ENCODE results near the gene TXNL4B. TPM values are rescaled to one million over a fixed set of nuclear protein-coding genes. Genes with fewer than 3 reads are reported as not detected.

The TXNL4B gene
- total and polyA plus RNA-seq, 2 donors (not counting 1 experiment from before 2014, with no cell fraction given), result 9.9 to 16.1 TPM

GRCh38 chr16:72132726-72133125, 39.3 kb upstream of the TXNL4B start:
- Histone ChIP-seq H3K9me3 (ENCODE audit: control extremely low read depth in 1 of 3, control insufficient read depth in 2 of 3, insufficient read depth in 1 of 3, low read length in 2 of 3) (no peaks in the 10 kb centered on the region), H2AFZ (ENCODE audit: insufficient read depth, low read depth, low read length, poor library complexity, severe bottlenecking) (no peak overlapping the region), H3K27ac (ENCODE audit: low read length in 2 of 2) (no peak overlapping the region), H3K36me3 (replicated peaks in 1 of 2; ENCODE audit: control extremely low read depth in 1 of 2, control insufficient read depth in 1 of 2, extremely low read depth in 1 of 2, insufficient read depth in 2 of 2, low read length in 1 of 2) (no peaks in the 10 kb centered on the region), H3K4me3 (ENCODE audit: control extremely low read depth in 1 of 5, extremely low read depth in 1 of 5, insufficient read depth in 1 of 5, low read depth in 2 of 5, low read length in 4 of 5) (no peak overlapping the region), H4K20me1 (ENCODE audit: control insufficient read depth, insufficient read depth, low read length, poor library complexity, severe bottlenecking) (no peaks in the 10 kb centered on the region), H3K9ac (ENCODE audit: low read length) (no peak overlapping the region), H3K79me2 (ENCODE audit: control insufficient read depth, insufficient read depth, low read length) (no peaks in the 10 kb centered on the region), H3K4me1 (ENCODE audit: control insufficient read depth in 2 of 2, insufficient read depth in 2 of 2, low read length in 2 of 2) (no peaks in the 10 kb centered on the region), H3K27me3 (replicated peaks in 1 of 4; ENCODE audit: control extremely low read depth in 1 of 4, control insufficient read depth in 3 of 4, insufficient read depth in 4 of 4, low read length in 3 of 4) (no peaks in the 10 kb centered on the region), H3K4me2 (replicated peaks; ENCODE audit: low read depth, low read length, poor library complexity, severe bottlenecking) (no peak overlapping the region)
- no peaks in the 10 kb centered on the region for H3K9me3 Mint-ChIP-seq (ENCODE audit: insufficient read depth)
- ATAC-seq (ENCODE audit: low read depth) (no peak), DNase-seq (no peak)
- TF ChIP-seq CTCF (IDR thresholded peaks at IDR 0.05), result no peak
- H3K4me3 Mint-ChIP-seq, result no peak overlapping the region
- CTCF ChIA-PET, result no interaction called here
- H3K27ac Mint-ChIP-seq, result no peak overlapping the region
- H3K4me1 Mint-ChIP-seq, result no peaks in the 10 kb centered on the region
- intact Hi-C loops (cut with micrococcal nuclease), result no loop called here
- 91% methylated on average over 2 of the region's 3 CpGs for WGBS (ENCODE audit: insufficient coverage)
- no peaks in the 10 kb centered on the region for H3K27me3 Mint-ChIP-seq
- POLR2A ChIA-PET, result no interaction called here

- ChIA-PET CTCF (interaction anchor here (0.9 to 1.1 kb wide), 2 partner anchors 8 to 336 kb away, joined by 3 read pairs; no protein-coding TSS in a partner anchor), POLR2A (no interaction called here)
- H3K27me3 Mint-ChIP-seq, result no peaks in the 10 kb centered on the region
- Histone ChIP-seq H2AFZ (ENCODE audit: insufficient read depth, low read depth, low read length, poor library complexity, severe bottlenecking) (no peak overlapping the region), H3K9ac (ENCODE audit: low read length) (no peak overlapping the region), H3K36me3 (replicated peaks in 1 of 2; ENCODE audit: control extremely low read depth in 1 of 2, control insufficient read depth in 1 of 2, extremely low read depth in 1 of 2, insufficient read depth in 2 of 2, low read length in 1 of 2) (no peaks in the 10 kb centered on the region), H3K27ac (ENCODE audit: low read length in 2 of 2) (no peak overlapping the region), H3K4me2 (replicated peaks; ENCODE audit: low read depth, low read length, poor library complexity, severe bottlenecking) (no peak overlapping the region), H3K4me1 (ENCODE audit: control insufficient read depth in 2 of 2, insufficient read depth in 2 of 2, low read length in 2 of 2) (no peaks in the 10 kb centered on the region), H3K27me3 (replicated peaks in 1 of 4; ENCODE audit: control extremely low read depth in 1 of 4, control insufficient read depth in 3 of 4, insufficient read depth in 4 of 4, low read length in 3 of 4) (no peaks in the 10 kb centered on the region), H3K9me3 (ENCODE audit: control extremely low read depth in 1 of 3, control insufficient read depth in 2 of 3, insufficient read depth in 1 of 3, low read length in 2 of 3) (no peaks in the 10 kb centered on the region), H4K20me1 (ENCODE audit: control insufficient read depth, insufficient read depth, low read length, poor library complexity, severe bottlenecking) (no peaks in the 10 kb centered on the region), H3K79me2 (ENCODE audit: control insufficient read depth, insufficient read depth, low read length) (no peaks in the 10 kb centered on the region), H3K4me3 (ENCODE audit: control extremely low read depth in 1 of 5, extremely low read depth in 1 of 5, insufficient read depth in 1 of 5, low read depth in 2 of 5, low read length in 4 of 5) (no peak overlapping the region)
- WGBS (ENCODE audit: insufficient coverage), result 90% methylated on average over 6 of the region's 6 CpGs
- no peak overlapping the region for H3K4me3 Mint-ChIP-seq
- TF ChIP-seq CTCF (IDR thresholded peaks at IDR 0.05), result no peak
- TF ChIP-seq EZH2 (IDR thresholded peaks at IDR 0.05; ENCODE audit: borderline replicate concordance, insufficient read depth, low read depth, low read length, poor library complexity, severe bottlenecking), result no peak
- H3K4me1 Mint-ChIP-seq, result no peaks in the 10 kb centered on the region
- intact Hi-C loops (cut with micrococcal nuclease), result no loop called here
- H3K9me3 Mint-ChIP-seq (ENCODE audit: insufficient read depth), result no peaks in the 10 kb centered on the region
- ATAC-seq (ENCODE audit: low read depth) (no peak), DNase-seq (no peak)
- no peak overlapping the region for H3K27ac Mint-ChIP-seq
Measured at GRCh38 chr16:72131036-72131435, 37.6 kb upstream of the TXNL4B start.
